PC-9 (cell line): ENCODE measurements around the gene ERCC3. TPM values are rescaled to one million over a fixed set of nuclear protein-coding genes. Genes with fewer than 3 reads are reported as not detected.

ENCODE experiments used
- BruUV-seq: library from RNA; stranded (reverse); fragments of 400-500 nt; replicated peaks from 2 replicates; lab custom pipeline; 2021; lab: Mats Ljungman, UMichigan
- CTCF ChIA-PET: fragments of 300-600 bp; sonication (Branson Sonifier 250); formaldehyde crosslinking; loops from one replicate; lab custom pipeline; 2022; ENCODE audit warnings: antibody characterized with exemption; lab: Charles Lee
- POLR2A ChIA-PET: fragments of 300-600 bp; sonication (Branson Sonifier 250); formaldehyde crosslinking; loops from one replicate; lab custom pipeline; 2022; ENCODE audit warnings: antibody characterized with exemption; ENCODE audit not compliant: unreplicated experiment; lab: Charles Lee
- DNase-seq, 2 experiments: peaks; one replicate each; pipeline versions ENCODE4 v3.0.0 to v3.0.0-alpha.2; 2015 to 2022; ENCODE audit warnings: mixed read lengths in 1 of 2
- H2AFZ ChIP-seq: fragments of 200-600 bp; sonication (generic); 2 replicates; pipeline ENCODE4 v1.8.1; 2017; ENCODE audit warnings: antibody characterized with exemption
- H3F3A ChIP-seq: fragments of 200-600 bp; sonication (generic); 2 replicates; pipeline ENCODE4 v1.8.1; 2017; ENCODE audit warnings: antibody characterized with exemption, mild to moderate bottlenecking, low read depth; ENCODE audit not compliant: insufficient read depth
- H3K27ac ChIP-seq: fragments of 200-600 bp; sonication (generic); 2 replicates; pipeline ENCODE4 v1.6.1; 2016; ENCODE audit warnings: mixed run types
- H3K27me3 ChIP-seq: fragments of 200-600 bp; sonication (generic); 2 replicates; pipeline ENCODE4 v1.6.1; 2016; ENCODE audit warnings: low read depth, mixed run types; ENCODE audit not compliant: insufficient read depth
- H3K36me3 ChIP-seq: fragments of 200-600 bp; sonication (generic); 2 replicates; pipeline ENCODE4 v1.6.1; 2016; ENCODE audit warnings: low read depth, mixed run types
- H3K4me1 ChIP-seq: fragments of 200-600 bp; sonication (generic); replicated peaks from 2 replicates; pipeline ENCODE4 v1.6.1; 2016; ENCODE audit warnings: mixed run types; ENCODE audit not compliant: insufficient read depth
- H3K4me2 ChIP-seq: fragments of 200-600 bp; sonication (generic); 2 replicates; pipeline ENCODE4 v1.6.1; 2017; ENCODE audit warnings: mixed run types
- H3K4me3 ChIP-seq: fragments of 200-600 bp; sonication (generic); 2 replicates; pipeline ENCODE4 v1.6.1; 2016; ENCODE audit warnings: mixed run types
- H3K79me2 ChIP-seq: fragments of 200-600 bp; sonication (generic); 2 replicates; pipeline ENCODE4 v1.6.1; 2017; ENCODE audit warnings: low read depth, mixed run types
- H3K9me2 ChIP-seq: fragments of 200-600 bp; sonication (generic); 2 replicates; pipeline ENCODE4 v1.8.1; 2017; ENCODE audit warnings: mild to moderate bottlenecking; ENCODE audit not compliant: insufficient read depth
- H3K9me3 ChIP-seq: fragments of 200-600 bp; sonication (generic); 2 replicates; pipeline ENCODE4 v1.8.1; 2016; ENCODE audit warnings: low read depth; ENCODE audit not compliant: insufficient read depth
- H4K20me1 ChIP-seq: fragments of 200-600 bp; sonication (generic); 2 replicates; pipeline ENCODE4 v1.8.1; 2017; ENCODE audit not compliant: insufficient read depth
- CTCF ChIP-seq: fragments of 200-600 bp; sonication (generic); conservative IDR thresholded peaks from 2 replicates; pipeline ENCODE4 v1.6.1; 2017; ENCODE audit warnings: mixed run types, antibody characterized with exemption, mild to moderate bottlenecking, moderate library complexity
- EZH2 ChIP-seq: fragments of 200-600 bp; sonication (generic); IDR thresholded peaks from 2 replicates; pipeline ENCODE4 v1.8.0; 2017; ENCODE audit warnings: antibody characterized with exemption, low read depth
- intact Hi-C: fragments of 100-400 bp; cut with micrococcal nuclease; formaldehyde crosslinking; loops from one replicate; pipeline ENCODE4 v1.10.0; 2022; ENCODE audit not compliant: unreplicated experiment
- total RNA-seq: library from RNA; stranded (reverse); gene quantifications from 2 replicates; pipeline ENCODE4 v1.2.3, GENCODE V29; 2021

The ERCC3 gene
- total RNA-seq, 1 experiment from 2014 or later: 73.2 TPM

DNA sequence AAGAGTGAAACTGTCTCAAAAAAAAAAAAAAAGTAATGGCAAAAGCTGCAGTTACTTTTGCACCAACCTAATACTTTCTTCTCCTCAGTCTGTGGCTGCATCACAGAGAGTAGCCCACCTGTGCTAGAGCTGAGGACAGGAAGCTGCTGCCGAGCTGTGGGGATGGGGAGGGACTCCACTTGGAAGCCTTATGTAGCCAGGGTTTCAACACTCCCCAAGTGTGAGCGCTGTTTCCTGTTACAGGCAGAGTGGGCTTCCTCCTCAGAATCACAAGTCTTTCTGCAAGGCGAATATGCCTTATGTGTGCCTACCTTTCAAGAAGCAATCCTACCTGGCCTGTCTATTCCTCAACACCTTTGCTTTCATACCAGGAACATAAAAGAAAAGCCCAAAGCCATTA, 37.6 kb downstream of the ERCC3 start:
- Histone ChIP-seq H3F3A (peaks cover 14% of the 10 kb centered on the region; the same call in 1 of the 2 replicates), H3K27me3 (no peaks in the 10 kb centered on the region), H3K9me3 (no peaks in the 10 kb centered on the region), H3K36me3 (peaks cover 25% of the 10 kb centered on the region; the same call in 1 of the 2 replicates), H3K4me3 (no peak overlapping the region), H3K4me1 (no peaks in the 10 kb centered on the region; the same call in 1 of the 2 replicates), H3K9me2 (no peaks in the 10 kb centered on the region), H3K27ac (peak overlapping the region; percentile 7; the same call in 1 of the 2 replicates), H3K79me2 (no peaks in the 10 kb centered on the region), H4K20me1 (no peaks in the 10 kb centered on the region), H3K4me2 (no peak overlapping the region), H2AFZ (no peak overlapping the region)
- intact Hi-C loops: no loop called here
- DNase-seq: no peak
- ChIA-PET POLR2A (no interaction called here), CTCF (interaction anchor here (0.6 kb wide), 1 partner anchor 204 kb away, joined by 3 read pairs; no protein-coding TSS in a partner anchor)
- TF ChIP-seq CTCF (no peak), EZH2 (no peak)
- BruUV-seq: no TSS peak

DNA sequence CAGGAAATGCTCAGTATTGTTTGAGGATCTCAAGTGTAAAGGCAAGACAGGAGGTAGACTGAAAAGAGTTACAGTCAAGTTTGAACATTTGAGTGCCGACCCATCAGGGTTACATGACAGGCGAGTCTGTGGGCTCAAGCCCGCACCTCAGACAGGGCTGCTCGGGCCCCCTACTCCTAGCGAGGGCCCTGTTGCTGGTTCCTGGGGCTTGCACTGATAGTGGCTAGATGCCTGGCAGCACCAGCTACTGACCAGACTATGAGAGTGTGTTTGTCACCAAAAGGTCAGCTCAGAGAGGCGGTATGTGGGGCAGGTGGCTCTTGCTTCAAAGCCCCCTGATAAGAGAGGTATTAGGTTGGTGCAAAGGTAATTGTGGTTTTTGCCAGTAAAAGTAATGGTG, 38.2 kb downstream of the ERCC3 start:
- peaks cover 19% of the 10 kb centered on the region; the same call in 1 of the 2 replicates for H3K36me3 ChIP-seq
- no peaks in the 10 kb centered on the region for H3K9me2 ChIP-seq
- H3K27ac ChIP-seq: no peak overlapping the region
- H3K27me3 ChIP-seq: no peaks in the 10 kb centered on the region
- intact Hi-C loops: no loop called here
- ChIA-PET CTCF (interaction anchor here (0.6 kb wide), 1 partner anchor 205 kb away, joined by 3 read pairs; no protein-coding TSS in a partner anchor), POLR2A (no interaction called here)
- no peak for DNase-seq
- H3K4me2 ChIP-seq: no peak overlapping the region
- H4K20me1 ChIP-seq: no peaks in the 10 kb centered on the region
- peaks cover 14% of the 10 kb centered on the region; the same call in 1 of the 2 replicates for H3F3A ChIP-seq
- no peak for TF ChIP-seq EZH2
- no peak for TF ChIP-seq CTCF
- no peaks in the 10 kb centered on the region for H3K79me2 ChIP-seq
- H3K9me3 ChIP-seq: no peaks in the 10 kb centered on the region
- no TSS peak for BruUV-seq
- H3K4me1 ChIP-seq: no peaks in the 10 kb centered on the region; the same call in 1 of the 2 replicates
- H2AFZ ChIP-seq: no peak overlapping the region
- no peak overlapping the region for H3K4me3 ChIP-seq

DNA sequence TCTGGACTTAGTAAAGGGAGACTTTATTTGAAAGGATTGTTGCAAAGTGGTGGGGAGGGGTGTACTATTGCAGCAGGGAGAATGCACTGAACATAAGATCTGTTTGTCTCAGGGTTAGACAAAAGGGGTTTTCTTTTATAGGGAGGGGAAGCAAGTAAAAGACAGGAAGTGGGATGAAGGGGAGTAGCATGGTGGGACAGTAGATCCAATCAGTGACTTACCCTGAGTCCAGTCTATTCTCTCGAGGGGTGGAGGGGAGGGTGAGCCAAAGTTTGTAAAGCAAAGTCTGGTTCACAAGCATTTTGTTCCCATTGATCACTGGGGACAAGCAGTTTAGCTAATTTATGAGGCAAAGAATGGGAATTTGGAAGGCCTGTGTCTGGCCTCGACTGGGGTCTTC, 38.8 kb downstream of the ERCC3 start:
- TF ChIP-seq CTCF (no peak), EZH2 (no peak)
- no peaks in the 10 kb centered on the region; the same call in 1 of the 2 replicates for H3K4me1 ChIP-seq
- no peak overlapping the region for H3K4me2 ChIP-seq
- H3K9me3 ChIP-seq: no peaks in the 10 kb centered on the region
- POLR2A ChIA-PET: no interaction called here
- peaks cover 15% of the 10 kb centered on the region; the same call in 1 of the 2 replicates for H3K36me3 ChIP-seq
- H3K9me2 ChIP-seq: no peaks in the 10 kb centered on the region
- H3K27ac ChIP-seq: no peak overlapping the region
- H4K20me1 ChIP-seq: no peaks in the 10 kb centered on the region
- no peak overlapping the region for H2AFZ ChIP-seq
- H3K4me3 ChIP-seq: no peak overlapping the region
- BruUV-seq: no TSS peak
- intact Hi-C loops: no loop called here
- CTCF ChIA-PET: no interaction called here
- H3K79me2 ChIP-seq: no peaks in the 10 kb centered on the region
- DNase-seq: no peak
- no peaks in the 10 kb centered on the region for H3K27me3 ChIP-seq
- H3F3A ChIP-seq: peaks cover 14% of the 10 kb centered on the region; the same call in 1 of the 2 replicates
